Muscle of leg (tissue), 11 donors: ENCODE data around the gene ANKRD55. TPM values are rescaled to one million over a fixed set of nuclear protein-coding genes. Genes with fewer than 3 reads are reported as not detected.

Experiments
- DNase-seq: peaks from one replicate; pipeline ENCODE4 v3.0.0; 2013
- H3K27ac ChIP-seq: one replicate; pipeline ENCODE4 v1.5.1; 2013; ENCODE audit warnings: mild to moderate bottlenecking, low read length, control low read depth
- H3K27me3 ChIP-seq: one replicate; pipeline ENCODE4 v1.6.1; 2013; ENCODE audit warnings: low read length; ENCODE audit not compliant: control insufficient read depth, insufficient read depth
- H3K36me3 ChIP-seq: one replicate; pipeline ENCODE4 v1.6.1; 2013; ENCODE audit warnings: low read length; ENCODE audit not compliant: control insufficient read depth, insufficient read depth
- H3K4me1 ChIP-seq: one replicate; pipeline ENCODE4 v1.6.1; 2013; ENCODE audit warnings: low read length; ENCODE audit not compliant: control insufficient read depth, insufficient read depth
- H3K4me3 ChIP-seq: one replicate; pipeline ENCODE4 v1.5.1; 2013; ENCODE audit warnings: low read length, control low read depth
- H3K9me3 ChIP-seq: replicated peaks from 2 replicates; pipeline ENCODE4 v1.6.1; 2013; ENCODE audit warnings: low read depth, low read length; ENCODE audit not compliant: control insufficient read depth
- WGBS: methylation state at CpG from one replicate; pipeline ENCODE4 v1.1.5; 2013; ENCODE audit warnings: missing lambda C conversion rate; ENCODE audit not compliant: insufficient coverage; 5-methylcytosine and 5-hydroxymethylcytosine counted together
- polyA plus RNA-seq, 8 donors: library from polyadenylated mRNA; unstranded; fragments of 120-200 nt; gene quantifications; one replicate each; pipeline versions ENCODE4 v1.2.1 to v1.2.3, GENCODE V29; 2013; ENCODE audit warnings: inconsistent platforms in 1 of 8, low replicate concordance in 1 of 8; ENCODE audit not compliant: insufficient read length in 8 of 8, insufficient read depth in 1 of 8
- total RNA-seq: library from RNA; stranded (reverse); fragments of 120-200 nt; gene quantifications from one replicate; pipeline ENCODE4 v1.2.4, GENCODE V29; 2013

Gene ANKRD55
- total and polyA plus RNA-seq, 9 donors: 0.19 to 1.0 (median 0.32) TPM; not detected in 1

GRCh38 chr5:56191656-56192055 lies 41.5 kb downstream of the ANKRD55 start:
- peaks cover 6% of the 10 kb centered on the region for H3K9me3 ChIP-seq
- H3K4me1 ChIP-seq: no peaks in the 10 kb centered on the region
- no peaks in the 10 kb centered on the region for H3K27me3 ChIP-seq
- DNase-seq: peak; percentile 42
- no CpG with 5 or more reads among the region's 3 CpGs for WGBS
- no peak overlapping the region for H3K27ac ChIP-seq
- H3K36me3 ChIP-seq: no peaks in the 10 kb centered on the region
- no peak overlapping the region for H3K4me3 ChIP-seq

DNA sequence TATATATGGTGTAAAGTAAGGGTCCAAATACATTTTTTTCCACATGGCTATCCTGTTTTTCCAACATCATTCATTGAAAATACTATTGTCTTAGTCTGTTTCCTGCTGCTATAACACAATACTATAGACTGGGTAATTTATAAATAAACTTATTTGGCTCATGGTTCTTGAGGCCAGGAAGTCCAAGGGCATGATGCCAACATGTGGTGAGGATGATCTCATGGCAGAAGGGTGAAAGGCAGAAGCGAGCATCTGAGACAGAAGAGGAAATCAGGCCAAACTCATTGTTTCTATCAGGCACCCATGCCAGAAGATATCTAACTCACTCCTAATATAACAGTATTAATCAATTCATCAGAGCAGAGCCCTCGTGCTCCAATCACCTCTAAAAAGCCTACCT lies 42.6 kb downstream of the ANKRD55 start:
- Histone ChIP-seq H3K4me1 (no peaks in the 10 kb centered on the region), H3K9me3 (peaks cover 6% of the 10 kb centered on the region), H3K36me3 (no peaks in the 10 kb centered on the region), H3K27ac (peak overlapping the region; percentile 20), H3K4me3 (no peak overlapping the region), H3K27me3 (no peaks in the 10 kb centered on the region)
- WGBS: 76% methylated on average over 2 of the region's 2 CpGs
- DNase-seq: peak; percentile 43

DNA sequence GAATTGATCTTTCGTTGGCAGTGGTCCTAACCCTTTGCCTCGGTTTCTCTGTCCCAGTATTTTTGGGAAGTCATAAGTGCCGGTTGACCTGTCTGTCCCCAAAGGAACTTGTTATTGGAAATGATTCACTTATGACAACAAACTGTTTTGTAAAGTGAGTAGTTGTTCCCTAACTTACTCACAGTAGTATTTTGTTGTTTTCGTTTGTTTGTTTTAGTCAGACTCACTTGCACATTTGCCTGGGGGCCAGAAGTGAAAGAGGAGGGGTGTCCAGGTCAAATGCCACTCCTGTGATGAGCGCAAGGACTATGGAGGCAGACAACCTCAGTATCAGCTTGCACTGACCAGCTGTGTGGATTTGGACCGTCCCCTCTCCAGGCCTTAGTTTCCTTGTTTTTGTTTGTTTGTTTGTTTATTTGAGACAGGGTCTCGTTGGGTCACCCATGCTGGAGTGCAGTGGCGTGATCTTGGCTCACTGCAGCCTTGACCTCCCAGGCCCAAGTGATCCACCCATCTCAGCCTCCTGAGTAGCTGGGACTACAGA lies 47.3 kb downstream of the ANKRD55 start:
- no peaks in the 10 kb centered on the region for H3K4me1 ChIP-seq
- H3K9me3 ChIP-seq: peaks cover 4% of the 10 kb centered on the region
- H3K27ac ChIP-seq: no peak overlapping the region
- no peak for DNase-seq
- 88% methylated on average over 3 of the region's 8 CpGs for WGBS
- no peak overlapping the region for H3K4me3 ChIP-seq
- H3K36me3 ChIP-seq: no peaks in the 10 kb centered on the region
- H3K27me3 ChIP-seq: no peaks in the 10 kb centered on the region

- Histone ChIP-seq H3K9me3 (no peaks in the 10 kb centered on the region), H3K4me3 (no peak overlapping the region), H3K27ac (no peak overlapping the region), H3K27me3 (no peaks in the 10 kb centered on the region), H3K4me1 (no peaks in the 10 kb centered on the region), H3K36me3 (no peaks in the 10 kb centered on the region)
- no peak for DNase-seq
- 80% methylated on average over 1 of the region's 4 CpGs for WGBS
These were observed 49.6 kb downstream of the ANKRD55 start for GRCh38 chr5:56183506-56183905.

GRCh38 chr5:56179442-56179841 lies 53.7 kb downstream of the ANKRD55 start:
- no peaks in the 10 kb centered on the region for H3K36me3 ChIP-seq
- 80% methylated on average over 1 of the region's 2 CpGs for WGBS

GRCh38 chr5:56178823-56179222 lies 54.3 kb downstream of the ANKRD55 start:
- Histone ChIP-seq H3K9me3 (no peaks in the 10 kb centered on the region), H3K27me3 (no peaks in the 10 kb centered on the region), H3K4me3 (no peak overlapping the region), H3K4me1 (peaks cover 9% of the 10 kb centered on the region), H3K27ac (no peak overlapping the region), H3K36me3 (no peaks in the 10 kb centered on the region)
- no CpG with 5 or more reads among the region's 2 CpGs for WGBS
- no peak for DNase-seq

More at GRCh38 chr5:56179442-56179841, 53.7 kb downstream of the ANKRD55 start:
- Histone ChIP-seq H3K9me3 (no peaks in the 10 kb centered on the region), H3K27me3 (no peaks in the 10 kb centered on the region), H3K4me3 (no peak overlapping the region), H3K27ac (no peak overlapping the region), H3K4me1 (peaks cover 9% of the 10 kb centered on the region)
- DNase-seq: no peak

GRCh38 chr5:56176871-56177533 lies 56.1 kb downstream of the ANKRD55 start:
- WGBS: 83% methylated on average over 1 of the region's 4 CpGs
- H3K4me3 ChIP-seq: no peak overlapping the region
- peak; percentile 90 for DNase-seq
- H3K4me1 ChIP-seq: peaks cover 9% of the 10 kb centered on the region
- H3K27me3 ChIP-seq: no peaks in the 10 kb centered on the region
- H3K36me3 ChIP-seq: no peaks in the 10 kb centered on the region
- H3K9me3 ChIP-seq: no peaks in the 10 kb centered on the region
- peak overlapping the region; percentile 37 for H3K27ac ChIP-seq

DNA sequence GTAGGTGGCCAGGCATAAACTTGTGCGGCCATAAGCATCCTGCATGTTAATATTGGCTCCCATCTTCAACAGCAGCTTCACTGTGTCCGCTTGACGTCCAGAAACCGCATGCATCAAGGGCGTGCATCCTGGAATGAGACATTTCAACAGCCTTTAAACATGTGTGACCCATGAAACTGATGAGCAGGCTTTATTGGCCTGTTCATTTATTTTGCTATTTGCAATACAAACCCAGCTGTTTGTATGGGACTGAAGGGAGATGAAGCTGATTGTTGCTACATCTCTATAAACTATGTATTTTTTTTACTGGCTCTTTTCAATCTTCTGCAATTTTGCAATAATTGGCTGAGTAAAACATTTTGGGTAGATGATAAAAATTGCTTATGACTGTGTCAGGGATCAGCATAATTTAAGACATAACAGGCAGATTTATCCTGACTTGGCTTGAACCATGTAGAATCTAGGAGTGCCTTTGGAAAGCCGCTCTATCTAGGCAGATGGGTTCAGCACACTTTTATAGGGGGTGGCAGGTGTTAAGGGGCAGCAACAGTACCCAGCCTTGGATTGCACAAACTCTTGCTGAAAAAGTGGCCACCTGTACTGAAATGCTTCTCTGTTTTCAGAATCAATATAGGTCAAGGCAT lies 56.9 kb downstream of the ANKRD55 start:
- Histone ChIP-seq H3K27ac (peak overlapping the region; percentile 56), H3K4me1 (peaks cover 9% of the 10 kb centered on the region), H3K27me3 (no peaks in the 10 kb centered on the region), H3K4me3 (no peak overlapping the region), H3K9me3 (no peaks in the 10 kb centered on the region), H3K36me3 (no peaks in the 10 kb centered on the region)
- 27% methylated on average over 3 of the region's 6 CpGs for WGBS
- peak; percentile 94 for DNase-seq

DNA sequence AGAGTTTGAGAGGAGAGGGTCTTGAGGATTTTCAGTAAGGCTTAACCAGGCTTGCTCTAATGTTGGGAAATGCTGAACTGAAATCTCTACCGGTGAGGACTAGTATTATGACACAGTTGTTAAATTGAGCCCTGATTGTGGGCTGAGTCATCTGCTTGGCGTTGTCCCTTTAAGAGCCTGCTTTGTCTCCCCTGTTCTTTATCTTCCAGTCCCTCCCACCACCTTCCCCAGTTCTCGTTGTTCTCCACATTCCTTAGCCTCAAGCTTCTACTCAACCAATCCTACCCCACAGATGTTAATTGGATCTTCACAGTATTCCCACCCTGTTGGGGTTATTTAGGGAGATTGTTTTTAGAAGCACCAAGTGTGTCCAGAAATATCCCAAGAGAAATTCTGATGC lies 57.6 kb downstream of the ANKRD55 start:
- Histone ChIP-seq H3K36me3 (no peaks in the 10 kb centered on the region), H3K4me1 (peaks cover 9% of the 10 kb centered on the region), H3K4me3 (no peak overlapping the region), H3K9me3 (no peaks in the 10 kb centered on the region), H3K27me3 (no peaks in the 10 kb centered on the region), H3K27ac (peak overlapping the region; percentile 40)
- no CpG with 5 or more reads among the region's 3 CpGs for WGBS
- peak; percentile 61 for DNase-seq

GRCh38 chr5:56175021-56175420 lies 58.1 kb downstream of the ANKRD55 start:
- H3K9me3 ChIP-seq: no peaks in the 10 kb centered on the region
- H3K36me3 ChIP-seq: no peaks in the 10 kb centered on the region
- no peaks in the 10 kb centered on the region for H3K27me3 ChIP-seq
- no peak overlapping the region for H3K4me3 ChIP-seq
- peak overlapping the region; percentile 40 for H3K27ac ChIP-seq
- H3K4me1 ChIP-seq: peaks cover 9% of the 10 kb centered on the region
- DNase-seq: no peak
